Transverse colon (tissue), 4 donors: ENCODE data around the gene TPD52L3. TPM values are rescaled to one million over a fixed set of nuclear protein-coding genes. Genes with fewer than 3 reads are reported as not detected.

Experiments
- DNase-seq: peaks from one replicate; pipeline ENCODE4 v3.0.0-alpha.2; 2019
- H3K27ac ChIP-seq, 4 donors: fragments of 200-600 bp; sonication (generic); 2 replicates each; pipeline ENCODE4 v1.5.1; 2016 to 2018; ENCODE audit warnings: inconsistent platforms in 4 of 4
- H3K27me3 ChIP-seq: fragments of 200-600 bp; sonication (generic); 2 replicates; pipeline ENCODE4 v1.5.1; 2017; ENCODE audit warnings: inconsistent platforms
- H3K36me3 ChIP-seq, 4 donors: fragments of 200-600 bp; sonication (generic); 2 replicates each; pipeline ENCODE4 v1.5.1; 2017 to 2019; ENCODE audit warnings: inconsistent platforms in 4 of 4
- H3K4me1 ChIP-seq, 4 donors: fragments of 200-600 bp; sonication (generic); 2 replicates each; pipeline ENCODE4 v1.5.1; 2017 to 2020; ENCODE audit warnings: inconsistent platforms in 4 of 4
- H3K4me3 ChIP-seq, 4 donors: fragments of 200-600 bp; sonication (generic); 1 replicate in 1 of 4; 2 replicates in 3 of 4; pipeline versions ENCODE4 v1.5.1 to v1.6.1; 2017 to 2019; ENCODE audit warnings: inconsistent platforms in 4 of 4
- H3K9me3 ChIP-seq, 2 donors: fragments of 200-600 bp; sonication (generic); 2 replicates each; pipeline ENCODE4 v1.5.1; 2017 to 2019; ENCODE audit warnings: inconsistent platforms in 2 of 2
- CTCF ChIP-seq, 5 experiments: fragments of 200-600 bp in 3 of 5; fragments of 450-650 bp in 2 of 5; sonication (generic) in 3 of 5; IDR thresholded peaks; 1 replicate in 2 of 5; 2 replicates in 3 of 5; pipeline ENCODE4 v1.5.1; 2016 to 2017; ENCODE audit warnings: antibody characterized with exemption in 5 of 5, inconsistent platforms in 3 of 5, mild to moderate bottlenecking in 2 of 5, moderate library complexity in 1 of 5
- EP300 ChIP-seq: sonication (generic); formaldehyde crosslinking; IDR thresholded peaks from one replicate; pipeline ENCODE4 v1.6.1; 2017; ENCODE audit warnings: antibody characterized with exemption, low read depth
- POLR2A ChIP-seq: fragments of 450-650 bp; IDR thresholded peaks from one replicate; pipeline ENCODE4 v1.6.1; 2016; ENCODE audit warnings: antibody characterized with exemption, mild to moderate bottlenecking, moderate library complexity
- POLR2AphosphoS5 ChIP-seq, 3 donors: sonication (generic); formaldehyde crosslinking; IDR thresholded peaks; one replicate each; pipeline ENCODE4 v1.6.1; 2016; ENCODE audit warnings: antibody characterized with exemption in 3 of 3
- WGBS, 2 donors: methylation state at CpG; one replicate each; pipeline ENCODE4 v1.1.5; 2018; ENCODE audit warnings: low coverage in 1 of 2; 5-methylcytosine and 5-hydroxymethylcytosine counted together
- in situ Hi-C, 4 donors: fragments of 200-750 bp; cut with MboI; loops; one replicate each; pipeline versions ENCODE4 v1.15.0 to v1.15.1; 2017; ENCODE audit warnings: low sequenced_read_pairs in 3 of 4, low pct_ligation_motif_present in 1 of 4, low pct_unique_long_range_greater_than_20kb in 1 of 4
- intact Hi-C: fragments of 100-400 bp; cut with DNase I; formaldehyde crosslinking; loops from one replicate; pipeline ENCODE4 v1.15.1; 2023; ENCODE audit warnings: low total_unique reads
- total RNA-seq, 4 donors: library from RNA; depleted of rRNA; stranded (reverse); fragments of >200 nt; gene quantifications; one replicate each; pipeline ENCODE4 v1.1.0, GENCODE V29; 2016

The TPD52L3 gene
- total RNA-seq, 4 donors from 2014 or later, result not detected

DNA sequence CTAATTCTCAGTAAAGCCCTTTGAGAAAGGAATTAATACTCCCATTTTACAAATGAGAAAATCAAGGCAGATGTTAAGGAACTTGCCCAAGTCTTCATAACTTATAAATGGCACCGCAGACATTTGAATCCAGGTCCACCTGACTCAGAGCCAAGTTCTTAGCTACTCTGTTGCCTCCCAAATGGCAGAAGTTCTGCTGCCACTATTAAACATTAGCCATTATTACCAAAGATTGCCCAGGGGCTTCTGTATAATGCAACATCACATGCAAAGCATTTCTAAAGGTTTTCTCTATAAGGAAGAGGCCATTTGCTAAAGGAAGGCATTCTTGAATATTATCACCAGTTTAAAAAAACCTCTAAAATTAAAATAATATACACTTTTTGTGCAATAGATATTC lies 28.3 kb downstream of the TPD52L3 start:
- intact Hi-C loops, result loop anchor here (10.0 kb wide), 1 partner anchor 688 kb away; no protein-coding TSS in a partner anchor
- in situ Hi-C loops, result loop anchor here in 3 of 4 donors (10.0 to 25.0 kb wide), 2 partner anchors 208 to 381 kb away; no protein-coding TSS in a partner anchor
- 97 to 100% methylated on average over 1 of the region's 1 CpG for WGBS, 2 donors
- Histone ChIP-seq H3K9me3 (no peaks in the 10 kb centered on the region), H3K27ac (no peak overlapping the region), H3K4me3 (no peak overlapping the region), H3K27me3 (no peaks in the 10 kb centered on the region), H3K4me1 (no peaks in the 10 kb centered on the region), H3K36me3 (no peaks in the 10 kb centered on the region)
- no peak for DNase-seq
- TF ChIP-seq POLR2A (no peak), POLR2AphosphoS5 (IDR thresholded peaks at IDR 0.05) (no peak), CTCF (IDR thresholded peaks at IDR 0.05) (no peak), EP300 (no peak)

DNA sequence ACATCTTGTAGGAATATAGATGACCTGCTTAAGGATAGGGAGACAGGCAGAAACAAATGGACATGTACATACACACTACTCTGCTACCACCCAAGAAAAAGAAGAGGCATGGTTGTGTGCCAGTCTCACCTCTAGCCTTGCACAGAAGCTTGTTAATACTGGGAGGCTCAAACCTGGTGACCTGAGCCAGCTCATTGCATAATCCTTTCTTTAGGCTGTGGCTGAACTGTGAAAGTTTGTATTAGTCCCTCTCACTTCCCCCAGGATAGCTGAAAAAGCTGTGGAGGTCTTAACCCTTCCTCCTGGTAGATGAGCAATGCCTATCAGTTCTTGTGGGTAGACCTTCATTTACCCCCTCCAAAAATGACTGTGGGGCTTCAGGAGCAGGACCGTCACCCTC lies 28.7 kb downstream of the TPD52L3 start:
- H3K27ac ChIP-seq, result no peak overlapping the region
- no peak for DNase-seq
- TF ChIP-seq EP300 (no peak), POLR2A (no peak), POLR2AphosphoS5 (IDR thresholded peaks at IDR 0.05) (no peak), CTCF (IDR thresholded peaks at IDR 0.05) (no peak)
- no peak overlapping the region for H3K4me3 ChIP-seq
- no peaks in the 10 kb centered on the region for H3K4me1 ChIP-seq
- H3K9me3 ChIP-seq, result no peaks in the 10 kb centered on the region
- WGBS, 2 donors, result 86% methylated on average over 1 of the region's 1 CpG; no CpG with 5 or more reads in 1 of the 2 donors
- H3K36me3 ChIP-seq, result no peaks in the 10 kb centered on the region
- intact Hi-C loops (loop anchor here (10.0 kb wide), 1 partner anchor 688 kb away; no protein-coding TSS in a partner anchor), in situ Hi-C loops (loop anchor here in 3 of 4 donors (10.0 to 25.0 kb wide), 2 partner anchors 208 to 380 kb away; no protein-coding TSS in a partner anchor)
- H3K27me3 ChIP-seq, result no peaks in the 10 kb centered on the region

DNA sequence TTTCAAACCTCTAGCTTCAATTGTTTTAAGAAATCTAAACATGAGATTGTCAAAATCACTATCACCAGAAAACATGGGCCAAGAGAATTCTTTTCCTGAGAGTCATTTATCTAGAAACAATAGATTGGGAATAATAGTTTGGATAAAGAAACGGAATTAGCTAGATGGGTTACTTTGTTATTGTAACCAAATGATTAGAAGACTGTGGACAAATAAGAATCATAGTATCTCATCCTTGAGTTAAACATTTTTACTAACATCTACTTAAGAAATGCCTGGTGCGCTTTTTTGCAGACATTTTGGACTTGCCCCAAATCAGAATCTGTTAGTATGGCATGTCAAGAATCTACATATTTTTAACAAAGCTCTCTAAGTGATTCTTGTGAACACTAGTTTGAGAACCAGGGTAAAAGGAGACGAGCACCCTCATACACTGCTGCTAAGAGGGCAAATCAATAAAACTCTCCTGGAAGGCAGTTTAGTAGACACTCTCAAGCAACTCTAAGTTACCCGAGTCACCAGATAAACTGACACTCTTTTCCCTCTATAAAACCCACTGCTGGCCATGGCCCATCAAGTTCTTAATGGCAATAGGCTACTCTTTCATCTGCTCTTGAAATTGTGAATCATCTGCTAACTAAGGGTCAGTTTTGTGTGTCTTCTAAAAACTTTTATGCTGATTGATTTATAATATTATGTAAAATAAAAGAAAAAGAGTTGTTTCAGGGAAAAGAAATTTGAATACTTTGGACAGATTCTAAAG lies 39.1 kb downstream of the TPD52L3 start:
- intact Hi-C loops (no loop called here), in situ Hi-C loops (loop anchor here in 1 of 4 donors (25.0 kb wide), 1 partner anchor 370 kb away; no protein-coding TSS in a partner anchor)
- Histone ChIP-seq H3K9me3 (no peaks in the 10 kb centered on the region), H3K27ac (no peak overlapping the region), H3K4me1 (no peaks in the 10 kb centered on the region), H3K27me3 (no peaks in the 10 kb centered on the region), H3K36me3 (no peaks in the 10 kb centered on the region), H3K4me3 (no peak overlapping the region)
- 62 to 67% methylated on average over 4 of the region's 4 CpGs for WGBS, 2 donors
- no peak for DNase-seq
- TF ChIP-seq POLR2A (no peak), POLR2AphosphoS5 (IDR thresholded peaks at IDR 0.05) (no peak), CTCF (IDR thresholded peaks at IDR 0.05) (no peak), EP300 (no peak)

GRCh38 chr9:6368831-6369230 lies 40.7 kb downstream of the TPD52L3 start:
- Histone ChIP-seq H3K4me1 (no peaks in the 10 kb centered on the region), H3K27me3 (no peaks in the 10 kb centered on the region), H3K36me3 (no peaks in the 10 kb centered on the region), H3K4me3 (no peak overlapping the region), H3K9me3 (no peaks in the 10 kb centered on the region), H3K27ac (no peak overlapping the region)
- in situ Hi-C loops, result loop anchor here in 1 of 4 donors (25.0 kb wide), 1 partner anchor 368 kb away; no protein-coding TSS in a partner anchor
- intact Hi-C loops, result no loop called here
- no peak for DNase-seq
- WGBS, 2 donors, result 92 to 100% methylated on average over 2 of the region's 2 CpGs
- no peak for TF ChIP-seq POLR2A
- no peak for TF ChIP-seq EP300
- TF ChIP-seq POLR2AphosphoS5 (IDR thresholded peaks at IDR 0.05), result no peak
- no peak for TF ChIP-seq CTCF (IDR thresholded peaks at IDR 0.05)

Other genes with a start within 250 kb of the TPD52L3 start
- gene IL33, start 112.6 kb upstream of the TPD52L3 start, total RNA-seq, result 10 to 100 TPM in 1 of 4 donors, 1 to 10 TPM in 3; 2.2 to 25.1 (median 6.3) TPM
- 10 to 100 TPM; 40.8 to 64.0 (median 51.4) TPM for gene UHRF2, start 84.8 kb downstream of the TPD52L3 start, total RNA-seq